Measurements from ENCODE around the gene FHDC1.
A peak's percentile ranks its signal among the peaks of the same experiment; 100 is the strongest.

The FHDC1 gene

GRCh38 chr4:152959080-152959479 lies 23.0 kb downstream of the FHDC1 start:
- no peak for DNase-seq

- no peak for DNase-seq
Measured at GRCh38 chr4:152960082-152960481, 24.0 kb downstream of the FHDC1 start.

- no peak for DNase-seq
Measured at GRCh38 chr4:152961014-152961772, 25.1 kb downstream of the FHDC1 start.

- no peak for DNase-seq
Measured at GRCh38 chr4:152961773-152962115, 25.6 kb downstream of the FHDC1 start.

GRCh38 chr4:152962150-152962549 lies 26.0 kb downstream of the FHDC1 start:
- DNase-seq, result no peak

GRCh38 chr4:152964335-152964734 lies 28.2 kb downstream of the FHDC1 start:
- DNase-seq, result no peak

GRCh38 chr4:152965611-152966010 lies 29.5 kb downstream of the FHDC1 start:
- no peak for DNase-seq

GRCh38 chr4:152967907-152968306 lies 31.8 kb downstream of the FHDC1 start:
- no peak for DNase-seq

GRCh38 chr4:152968806-152969394 lies 32.8 kb downstream of the FHDC1 start:
- DNase-seq, result no peak

- DNase-seq, result peak; percentile 53
Measured at GRCh38 chr4:152970102-152970820, 34.1 kb downstream of the FHDC1 start.

GRCh38 chr4:152971053-152971452 lies 34.9 kb downstream of the FHDC1 start:
- no peak for DNase-seq

- DNase-seq, result peak; percentile 9
Measured at GRCh38 chr4:152972821-152973628, 36.9 kb downstream of the FHDC1 start.

- no peak for DNase-seq
Measured at GRCh38 chr4:152973629-152974467, 37.7 kb downstream of the FHDC1 start.

- no peak for DNase-seq
Measured at GRCh38 chr4:152974468-152975379, 38.6 kb downstream of the FHDC1 start.

- DNase-seq, result no peak
Measured at GRCh38 chr4:152975380-152976211, 39.5 kb downstream of the FHDC1 start.

- no peak for DNase-seq
Measured at GRCh38 chr4:152976212-152976761, 40.2 kb downstream of the FHDC1 start.

- no peak for DNase-seq
Measured at GRCh38 chr4:152979731-152980330, 43.7 kb downstream of the FHDC1 start.

GRCh38 chr4:152981278-152981677 lies 45.2 kb downstream of the FHDC1 start:
- DNase-seq, result peak; percentile 11

GRCh38 chr4:152981842-152982241 lies 45.7 kb downstream of the FHDC1 start:
- DNase-seq, result no peak

Measured in T1000 (cell line).